ENCODE data around the gene ANXA2.
"Not testable (repeated sequence)": the region's sequence is repeated elsewhere in the genome, so short reads cannot be mapped to it uniquely, and the experiment has no call there.

Gene ANXA2

GRCh38 chr15:60408463-60408981 is 10.7 kb upstream of the ANXA2 start:
- H3K4me3 ChIP-seq: no peak overlapping the region

GRCh38 chr15:60407415-60407805 is 9.6 kb upstream of the ANXA2 start:
- Histone ChIP-seq H3K27ac (no peak overlapping the region), H3K4me3 (no peak overlapping the region), H3K36me3 (no peaks in the 10 kb centered on the region), H3K27me3 (no peaks in the 10 kb centered on the region), H3K9me3 (no peaks in the 10 kb centered on the region), H3K4me1 (peaks cover 0 to 19% (median 5%) of the 10 kb centered on the region in 4 donors)
- no peak for DNase-seq
- no peak for TF ChIP-seq CTCF (IDR thresholded peaks at IDR 0.05)
- intact Hi-C loops (cut with DNase I; ENCODE audit: low total_unique reads): no loop called here

More at GRCh38 chr15:60408463-60408981, 10.7 kb upstream of the ANXA2 start:
- Histone ChIP-seq H3K9me3 (no peaks in the 10 kb centered on the region), H3K27me3 (no peaks in the 10 kb centered on the region), H3K4me1 (peaks cover 0 to 20% (median 6%) of the 10 kb centered on the region in 4 donors), H3K36me3 (no peaks in the 10 kb centered on the region), H3K27ac (no peak overlapping the region)
- TF ChIP-seq CTCF (IDR thresholded peaks at IDR 0.05): no peak
- intact Hi-C loops (cut with DNase I; ENCODE audit: low total_unique reads): no loop called here
- no peak for DNase-seq

GRCh38 chr15:60406513-60407414 is 9.0 kb upstream of the ANXA2 start:
- H3K9me3 ChIP-seq: no peaks in the 10 kb centered on the region
- H3K36me3 ChIP-seq: no peaks in the 10 kb centered on the region
- TF ChIP-seq CTCF (IDR thresholded peaks at IDR 0.05): no peak
- H3K4me3 ChIP-seq: no peak overlapping the region
- intact Hi-C loops (cut with DNase I; ENCODE audit: low total_unique reads): no loop called here
- H3K4me1 ChIP-seq: peaks cover 0 to 25% (median 8%) of the 10 kb centered on the region in 4 donors
- H3K27ac ChIP-seq: no peak overlapping the region
- no peaks in the 10 kb centered on the region for H3K27me3 ChIP-seq
- DNase-seq: no peak

- no peak for TF ChIP-seq CTCF (IDR thresholded peaks at IDR 0.05)
- Histone ChIP-seq H3K27ac (no peak overlapping the region), H3K4me3 (no peak overlapping the region), H3K27me3 (no peaks in the 10 kb centered on the region), H3K4me1 (peaks cover 0 to 35% (median 8%) of the 10 kb centered on the region in 4 donors), H3K36me3 (no peaks in the 10 kb centered on the region), H3K9me3 (no peaks in the 10 kb centered on the region)
- DNase-seq: no peak
- intact Hi-C loops (cut with DNase I; ENCODE audit: low total_unique reads): no loop called here
These were observed 7.6 kb upstream of the ANXA2 start for GRCh38 chr15:60405399-60405798.

- H3K27me3 ChIP-seq; H3K9me3 ChIP-seq; intact Hi-C loops (cut with DNase I; ENCODE audit: low total_unique reads); H3K4me3 ChIP-seq; DNase-seq; H3K27ac ChIP-seq; H3K36me3 ChIP-seq: not testable (repeated sequence)
- peaks cover 0 to 40% (median 10%) of the 10 kb centered on the region in 4 donors for H3K4me1 ChIP-seq
These were observed 6.6 kb upstream of the ANXA2 start for GRCh38 chr15:60404351-60404750.

- no peaks in the 10 kb centered on the region for H3K27me3 ChIP-seq
- no peaks in the 10 kb centered on the region for H3K36me3 ChIP-seq
- no peaks in the 10 kb centered on the region for H3K9me3 ChIP-seq
- TF ChIP-seq CTCF (IDR thresholded peaks at IDR 0.05): no peak
- no peak overlapping the region for H3K4me3 ChIP-seq
- no peak for DNase-seq
- H3K27ac ChIP-seq: peak overlapping the region; percentile 27 to 54
- intact Hi-C loops (cut with DNase I; ENCODE audit: low total_unique reads): no loop called here
- H3K4me1 ChIP-seq: peaks cover 0 to 46% (median 21%) of the 10 kb centered on the region in 4 donors
These were observed 3.2 kb upstream of the ANXA2 start for GRCh38 chr15:60400944-60401343.
